ENCODE results near the gene OGDH.

OGDH gene

DNA sequence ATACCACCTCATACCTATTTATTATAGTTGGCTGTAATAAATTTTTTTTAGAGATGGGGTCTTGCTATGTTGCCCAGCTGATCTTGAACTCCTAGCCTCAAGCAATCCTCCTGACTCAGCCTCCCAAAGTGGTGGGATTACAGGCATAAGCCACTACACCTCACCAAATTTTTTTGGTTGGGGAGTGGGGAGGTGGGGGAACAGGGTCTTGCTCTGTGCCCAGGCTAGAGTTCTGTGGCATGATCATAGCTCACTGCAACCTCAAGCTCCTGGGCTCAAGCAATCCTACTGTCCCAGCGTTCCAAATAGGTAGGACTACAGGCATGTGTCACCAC lies 3.9 kb upstream of the OGDH start:
- Mint-ChIP-seq H3K4me1 (peaks cover 21% of the 10 kb centered on the region), H3K9me3 (no peaks in the 10 kb centered on the region), H3K36me3 (ENCODE audit: low read depth) (peaks cover 4% of the 10 kb centered on the region), H3K4me3 (no peak overlapping the region), H3K27me3 (ENCODE audit: low read depth, poor library complexity) (peaks cover 50% of the 10 kb centered on the region), H3K27ac (no peak overlapping the region)
- DNase-seq, result no peak
- TF ChIP-seq, protein P1, sequence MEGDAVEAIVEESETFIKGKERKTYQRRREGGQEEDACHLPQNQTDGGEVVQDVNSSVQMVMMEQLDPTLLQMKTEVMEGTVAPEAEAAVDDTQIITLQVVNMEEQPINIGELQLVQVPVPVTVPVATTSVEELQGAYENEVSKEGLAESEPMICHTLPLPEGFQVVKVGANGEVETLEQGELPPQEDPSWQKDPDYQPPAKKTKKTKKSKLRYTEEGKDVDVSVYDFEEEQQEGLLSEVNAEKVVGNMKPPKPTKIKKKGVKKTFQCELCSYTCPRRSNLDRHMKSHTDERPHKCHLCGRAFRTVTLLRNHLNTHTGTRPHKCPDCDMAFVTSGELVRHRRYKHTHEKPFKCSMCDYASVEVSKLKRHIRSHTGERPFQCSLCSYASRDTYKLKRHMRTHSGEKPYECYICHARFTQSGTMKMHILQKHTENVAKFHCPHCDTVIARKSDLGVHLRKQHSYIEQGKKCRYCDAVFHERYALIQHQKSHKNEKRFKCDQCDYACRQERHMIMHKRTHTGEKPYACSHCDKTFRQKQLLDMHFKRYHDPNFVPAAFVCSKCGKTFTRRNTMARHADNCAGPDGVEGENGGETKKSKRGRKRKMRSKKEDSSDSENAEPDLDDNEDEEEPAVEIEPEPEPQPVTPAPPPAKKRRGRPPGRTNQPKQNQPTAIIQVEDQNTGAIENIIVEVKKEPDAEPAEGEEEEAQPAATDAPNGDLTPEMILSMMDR (IDR thresholded peaks at IDR 0.05), result no peak

DNA sequence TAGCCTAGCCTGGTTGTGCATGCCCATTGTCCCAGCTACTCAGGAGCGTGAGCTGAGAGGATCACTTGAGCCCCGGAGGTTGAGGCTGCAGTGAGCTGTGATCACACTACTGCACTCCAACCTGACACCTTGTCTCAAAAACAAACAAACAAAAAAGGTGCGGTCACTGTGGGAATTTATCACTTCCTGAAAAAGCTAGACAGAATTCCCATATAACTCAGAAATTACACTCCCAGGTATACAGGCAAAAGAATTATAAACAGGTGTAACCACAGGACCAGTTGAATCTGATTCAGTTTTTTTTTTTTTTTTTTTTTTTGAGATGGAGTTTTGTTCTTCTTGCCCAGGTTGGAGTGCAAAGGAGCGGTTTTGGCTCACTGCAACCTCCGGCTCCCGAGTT lies 3.2 kb upstream of the OGDH start:
- TF ChIP-seq, protein P1 (IDR thresholded peaks at IDR 0.05), result no peak
- H3K27ac Mint-ChIP-seq, result no peak overlapping the region
- no peak for DNase-seq
- H3K4me1 Mint-ChIP-seq, result peaks cover 27% of the 10 kb centered on the region
- no peaks in the 10 kb centered on the region for H3K9me3 Mint-ChIP-seq
- H3K27me3 Mint-ChIP-seq (ENCODE audit: low read depth, poor library complexity), result peaks cover 50% of the 10 kb centered on the region
- H3K4me3 Mint-ChIP-seq, result no peak overlapping the region
- peaks cover 8% of the 10 kb centered on the region for H3K36me3 Mint-ChIP-seq (ENCODE audit: low read depth)

DNA sequence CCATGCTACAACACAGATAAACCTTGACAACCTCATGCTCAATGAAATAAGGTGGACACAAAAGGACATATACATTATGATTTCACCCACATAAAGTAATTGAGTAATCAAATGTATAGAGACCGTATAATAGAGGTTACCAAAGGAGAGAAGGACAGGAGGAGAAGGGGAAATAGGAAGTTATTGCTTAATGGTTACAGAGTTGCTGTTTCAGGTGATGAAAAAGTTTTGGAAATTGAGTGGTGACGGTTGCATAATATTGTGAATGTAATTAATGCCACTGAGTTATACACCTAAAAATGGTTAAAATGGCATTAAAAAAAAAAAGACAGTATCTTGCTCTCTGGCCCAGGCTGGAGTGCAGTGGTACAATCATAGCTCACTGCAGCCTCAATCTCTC lies 1.5 kb upstream of the OGDH start:
- DNase-seq, result no peak
- Mint-ChIP-seq H3K36me3 (ENCODE audit: low read depth) (peaks cover 16% of the 10 kb centered on the region), H3K27ac (no peak overlapping the region), H3K4me1 (peaks cover 32% of the 10 kb centered on the region), H3K9me3 (no peaks in the 10 kb centered on the region), H3K27me3 (ENCODE audit: low read depth, poor library complexity) (peaks cover 44% of the 10 kb centered on the region), H3K4me3 (peak overlapping the region; percentile 95)
- TF ChIP-seq, protein P1 (IDR thresholded peaks at IDR 0.05), result no peak

DNA sequence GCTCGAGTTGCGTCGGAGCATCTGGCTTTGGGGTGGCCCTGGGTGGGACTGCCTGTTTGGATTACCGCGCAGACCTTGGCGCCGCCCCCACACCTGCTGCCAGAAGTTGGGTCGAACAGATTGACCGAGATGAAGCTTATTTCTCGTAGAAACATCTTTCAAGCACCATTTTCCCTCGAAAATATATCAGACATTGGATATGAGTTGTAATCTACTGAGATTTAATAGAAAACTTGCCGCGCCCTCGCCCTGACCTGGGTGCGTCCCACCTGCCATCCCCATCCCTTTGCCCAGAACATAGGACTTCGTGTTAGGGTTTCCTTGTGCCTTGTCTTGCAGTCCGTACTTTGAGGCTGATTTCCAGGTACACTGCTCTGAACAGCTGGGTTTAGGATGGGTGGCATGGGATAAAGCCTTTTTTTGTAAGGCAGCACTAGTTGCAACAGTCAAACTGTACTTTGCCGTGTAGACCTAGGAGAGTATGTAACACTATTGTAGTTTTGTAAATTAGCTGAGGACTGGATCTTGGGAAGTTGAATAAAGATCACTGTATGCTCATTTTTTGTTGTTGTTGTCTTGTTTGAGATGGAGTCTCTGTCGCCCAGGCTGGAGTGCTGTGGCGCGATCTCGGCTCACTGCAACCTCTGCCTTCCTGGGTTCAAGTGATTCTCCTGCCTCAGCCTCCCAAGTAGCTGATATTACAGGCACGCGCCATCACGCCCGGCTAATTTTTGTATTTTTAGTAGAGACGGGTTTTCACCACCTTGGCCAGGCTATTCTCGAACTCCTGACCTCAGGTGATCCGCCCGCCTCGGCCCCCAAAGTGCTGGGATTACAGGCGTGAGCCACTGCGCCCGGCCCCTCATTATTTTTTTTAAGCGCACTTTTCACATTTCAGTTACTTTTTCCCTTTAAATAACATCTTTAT lies 978 bp downstream of the OGDH start:
- Mint-ChIP-seq H3K9me3 (no peaks in the 10 kb centered on the region), H3K4me1 (peaks cover 32% of the 10 kb centered on the region), H3K4me3 (peak overlapping the region; percentile 95), H3K27me3 (ENCODE audit: low read depth, poor library complexity) (peaks cover 21% of the 10 kb centered on the region), H3K27ac (peak overlapping the region; percentile 100), H3K36me3 (ENCODE audit: low read depth) (peaks cover 30% of the 10 kb centered on the region)
- no peak for DNase-seq
- TF ChIP-seq, protein P1 (IDR thresholded peaks at IDR 0.05), result no peak

DNA sequence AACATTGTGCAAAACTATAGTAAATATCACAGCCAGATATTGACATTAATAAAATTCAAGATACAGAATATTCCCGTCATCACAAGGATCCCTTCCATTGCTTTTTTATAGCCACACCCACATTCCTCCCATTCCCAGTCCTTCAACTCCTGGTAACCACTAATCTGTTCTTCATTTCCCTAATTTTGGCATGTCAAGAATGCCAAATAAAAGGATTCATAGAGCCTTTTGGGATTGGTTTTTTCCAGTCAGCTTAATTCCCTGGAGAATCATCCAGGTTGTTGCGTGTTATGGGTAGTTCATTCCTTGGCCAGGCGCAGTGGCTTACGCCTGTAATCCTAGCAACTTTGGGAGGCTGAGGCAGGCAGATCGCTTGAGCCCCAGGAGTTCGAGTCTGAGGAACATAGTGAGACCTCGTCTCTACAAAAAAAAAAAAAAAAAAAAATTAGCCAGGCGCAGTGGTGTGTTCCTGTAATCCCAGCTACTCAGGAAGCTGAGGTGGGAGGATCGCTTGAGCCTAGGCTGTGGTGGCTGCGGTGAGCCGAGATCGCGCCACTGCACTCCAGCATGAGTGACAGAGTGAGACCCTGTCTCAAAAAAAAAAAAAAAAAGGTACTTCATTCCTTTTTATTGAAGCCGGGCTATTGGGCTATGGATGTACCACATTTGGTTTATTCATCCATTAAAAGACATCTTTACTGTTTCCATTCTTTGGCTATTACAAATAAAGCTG lies 2.7 kb downstream of the OGDH start:
- Mint-ChIP-seq H3K27ac (peak overlapping the region; percentile 48), H3K27me3 (ENCODE audit: low read depth, poor library complexity) (peaks cover 14% of the 10 kb centered on the region), H3K9me3 (no peaks in the 10 kb centered on the region), H3K4me3 (peak overlapping the region; percentile 21), H3K36me3 (ENCODE audit: low read depth) (peaks cover 31% of the 10 kb centered on the region), H3K4me1 (peaks cover 33% of the 10 kb centered on the region)
- TF ChIP-seq, protein P1 (IDR thresholded peaks at IDR 0.05), result no peak
- no peak for DNase-seq

All from nephron progenitor cell (in vitro differentiated cells).